Stimulated activated naive CD4-positive, alpha-beta T cell treated with Interleukin-2 at 50 U/mL for 16 hours (primary cell): ENCODE results near the gene DDX28.

Experiments used
- DNase-seq: peaks from one replicate; lab custom pipeline; 2025; lab: John Stamatoyannopoulos, UW

The DDX28 gene, protein sequence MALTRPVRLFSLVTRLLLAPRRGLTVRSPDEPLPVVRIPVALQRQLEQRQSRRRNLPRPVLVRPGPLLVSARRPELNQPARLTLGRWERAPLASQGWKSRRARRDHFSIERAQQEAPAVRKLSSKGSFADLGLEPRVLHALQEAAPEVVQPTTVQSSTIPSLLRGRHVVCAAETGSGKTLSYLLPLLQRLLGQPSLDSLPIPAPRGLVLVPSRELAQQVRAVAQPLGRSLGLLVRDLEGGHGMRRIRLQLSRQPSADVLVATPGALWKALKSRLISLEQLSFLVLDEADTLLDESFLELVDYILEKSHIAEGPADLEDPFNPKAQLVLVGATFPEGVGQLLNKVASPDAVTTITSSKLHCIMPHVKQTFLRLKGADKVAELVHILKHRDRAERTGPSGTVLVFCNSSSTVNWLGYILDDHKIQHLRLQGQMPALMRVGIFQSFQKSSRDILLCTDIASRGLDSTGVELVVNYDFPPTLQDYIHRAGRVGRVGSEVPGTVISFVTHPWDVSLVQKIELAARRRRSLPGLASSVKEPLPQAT

DNA sequence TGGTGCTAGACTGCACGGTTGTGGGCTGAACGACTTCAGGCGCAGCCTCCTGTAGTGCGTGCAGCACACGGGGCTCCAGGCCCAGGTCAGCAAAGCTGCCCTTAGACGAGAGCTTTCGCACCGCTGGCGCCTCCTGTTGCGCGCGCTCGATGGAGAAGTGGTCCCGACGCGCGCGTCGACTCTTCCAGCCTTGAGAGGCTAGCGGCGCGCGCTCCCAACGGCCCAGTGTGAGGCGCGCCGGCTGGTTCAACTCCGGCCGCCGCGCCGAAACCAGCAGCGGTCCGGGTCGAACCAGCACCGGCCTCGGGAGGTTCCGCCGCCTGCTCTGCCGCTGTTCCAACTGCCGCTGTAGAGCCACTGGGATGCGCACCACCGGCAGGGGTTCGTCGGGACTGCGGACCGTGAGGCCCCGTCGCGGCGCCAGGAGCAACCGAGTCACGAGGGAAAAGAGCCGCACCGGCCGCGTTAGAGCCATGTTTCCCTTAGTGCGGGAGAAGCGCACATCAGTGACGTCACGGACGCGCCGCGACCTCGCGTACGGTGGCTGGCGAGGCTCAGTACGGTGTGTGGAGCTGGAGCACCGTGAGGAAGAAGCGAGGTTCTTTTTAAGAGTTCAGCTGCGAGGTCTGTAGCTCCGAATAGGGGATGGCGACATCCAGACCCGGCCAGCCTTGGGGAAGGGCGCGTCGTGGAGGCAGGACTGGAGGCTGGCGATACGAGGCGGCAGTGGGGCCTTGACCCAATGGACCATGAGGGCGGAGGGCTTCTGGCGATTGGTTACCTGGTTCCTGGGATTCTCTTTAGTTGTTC, at the start of gene DDX28, which contains the start of gene DUS2:
Gene DDX28 (minus strand): TSS at position 505 of the 810 bp plus-strand sequence. CDS start 30 bp downstream, at position 475.
Gene DUS2 (plus strand): TSS at position 557 of the 810 bp plus-strand sequence. CDS start 14,740 bp downstream, outside the sequence.
- DNase-seq: peak; percentile 87

DNA sequence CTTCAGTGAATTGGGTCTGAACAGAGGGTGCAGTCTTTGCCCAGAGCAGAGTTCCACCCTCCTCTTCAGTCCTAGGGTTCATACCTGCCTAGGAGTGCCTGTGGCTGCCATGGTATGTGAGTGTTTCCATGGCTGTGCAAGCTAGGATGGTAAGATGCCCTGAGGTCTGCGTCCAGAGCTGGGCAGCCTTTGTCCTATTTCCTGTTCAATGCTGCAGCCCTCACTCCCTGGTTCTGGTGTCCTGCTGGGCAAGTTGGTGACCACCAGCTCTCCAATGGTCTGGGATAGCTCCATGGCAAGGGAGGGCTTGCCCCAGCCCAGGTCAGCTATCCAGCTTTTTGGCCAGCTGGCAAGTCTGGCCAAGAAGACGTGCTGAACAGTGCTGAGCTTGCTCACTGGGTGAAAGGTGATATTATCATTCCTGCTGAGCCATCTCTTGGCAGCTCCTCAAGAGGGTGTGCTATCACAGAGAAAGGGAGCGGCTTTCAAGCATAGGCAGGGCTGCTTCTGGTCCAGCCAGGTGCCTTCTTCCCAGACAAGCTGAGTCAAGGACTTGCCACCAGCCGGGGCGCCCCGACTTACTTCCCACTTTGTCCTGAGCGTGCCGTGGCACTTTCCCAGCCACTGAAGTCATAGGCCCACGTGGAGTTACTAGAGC, 49.1 kb upstream of the DDX28 start:
- no peak for DNase-seq

DNA sequence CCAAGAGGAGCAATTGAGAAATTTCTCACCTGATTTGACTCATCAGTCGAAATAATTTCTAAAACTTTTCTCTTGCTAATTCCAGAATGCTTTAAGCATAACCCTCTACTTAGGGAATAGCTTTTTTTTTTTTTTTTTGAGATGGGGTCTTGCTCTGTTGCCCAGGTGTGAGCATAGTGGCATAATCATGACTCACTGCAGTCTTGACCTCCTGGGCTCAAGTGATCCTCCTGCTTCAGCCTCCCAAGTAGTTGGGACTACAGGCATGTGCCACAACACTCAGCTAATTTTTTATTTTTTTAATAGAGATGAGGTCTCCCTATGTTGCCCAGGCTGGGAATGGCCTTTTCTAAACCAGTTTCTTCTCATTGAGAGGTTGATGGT, 48.5 kb upstream of the DDX28 start:
- DNase-seq: no peak

DNA sequence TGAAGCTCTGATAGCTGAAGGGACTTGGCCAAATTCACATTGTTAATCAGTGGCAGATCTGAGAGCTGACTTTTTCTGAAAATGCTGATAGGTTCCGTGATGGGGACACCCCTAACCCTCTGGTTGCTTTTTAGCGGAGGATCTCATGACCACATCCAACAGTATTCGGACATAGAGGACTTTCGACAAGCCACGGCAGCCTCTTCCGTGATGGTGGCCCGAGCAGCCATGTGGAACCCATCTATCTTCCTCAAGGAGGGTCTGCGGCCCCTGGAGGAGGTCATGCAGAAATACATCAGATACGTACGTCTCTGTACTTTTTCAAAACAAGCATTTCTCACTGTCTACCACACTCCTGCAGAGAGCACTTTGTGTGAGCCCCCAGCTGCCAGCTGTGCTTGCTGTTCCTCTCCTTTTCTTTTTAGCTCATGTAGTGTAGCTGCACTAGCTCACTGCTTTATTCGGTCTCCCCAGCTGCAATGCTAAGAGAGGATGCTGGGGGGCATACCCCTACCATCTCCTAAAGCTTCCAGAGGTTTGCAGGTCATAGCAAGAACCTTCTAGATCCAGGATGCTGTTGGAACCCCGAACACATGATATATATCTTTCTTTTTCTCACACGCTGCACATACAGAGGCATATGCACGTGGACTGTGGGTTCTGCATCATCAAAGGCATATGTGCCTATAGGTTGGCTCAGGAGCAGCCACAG, 47.9 kb upstream of the DDX28 start:
- DNase-seq: no peak

DNA sequence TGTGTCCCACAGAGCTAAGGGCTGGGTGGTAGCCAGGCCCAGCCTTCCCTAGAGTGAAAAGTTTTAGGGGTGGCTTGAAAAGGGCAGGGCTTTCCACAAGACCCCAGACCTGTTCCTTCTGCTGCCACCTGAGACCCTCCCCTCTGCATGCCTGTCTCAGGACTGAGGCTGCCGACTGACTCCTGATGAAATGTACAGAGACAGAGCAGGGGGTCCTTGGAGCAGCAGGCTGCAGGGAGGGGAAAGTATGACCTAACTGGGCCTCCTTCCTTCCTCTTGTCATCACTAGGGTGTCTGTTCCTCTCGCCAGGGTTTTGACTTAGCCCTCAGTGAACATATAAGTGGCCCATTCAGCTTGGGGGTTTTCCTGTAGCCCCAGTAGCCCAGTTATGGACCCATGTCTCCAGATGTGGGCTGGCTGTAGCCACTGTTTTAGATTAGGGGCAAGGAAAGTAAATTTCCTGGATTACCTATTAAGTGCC, 47.3 kb upstream of the DDX28 start:
- DNase-seq: no peak

DNA sequence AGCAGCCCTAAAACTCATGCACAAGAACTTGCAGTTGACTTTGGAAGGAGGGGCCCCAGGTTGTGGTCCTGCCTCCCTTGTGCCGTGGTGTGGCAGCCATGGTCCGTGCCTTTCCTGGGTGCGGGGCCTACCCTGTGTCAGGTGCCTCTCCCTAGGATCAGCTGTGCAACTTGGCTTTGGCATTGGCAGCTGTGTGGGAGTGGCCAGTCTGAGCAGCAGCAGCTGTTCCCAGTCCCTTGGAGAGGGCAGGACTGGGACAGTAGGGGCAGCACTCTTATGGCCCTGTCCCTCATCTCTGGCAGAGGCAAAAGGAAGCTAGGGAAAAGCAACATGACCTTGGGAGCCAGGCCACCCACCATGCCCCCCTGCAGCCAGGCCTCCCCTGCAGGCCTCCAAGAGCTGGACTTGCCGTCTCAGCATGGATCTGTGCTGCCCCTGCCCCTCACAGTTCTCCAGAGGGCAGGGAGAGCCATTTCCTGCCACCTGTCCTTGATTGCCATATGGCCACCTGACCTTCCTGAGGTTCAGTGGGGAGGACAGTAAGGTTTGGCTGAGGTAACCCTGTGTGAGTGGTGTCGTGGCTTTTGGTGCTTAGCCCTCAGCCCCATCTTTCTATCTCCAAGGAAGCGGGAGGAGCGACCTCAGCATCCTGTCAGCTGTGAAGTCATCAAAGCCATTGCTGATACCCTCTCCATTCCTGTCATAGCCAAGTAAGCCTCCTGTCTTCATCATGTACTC, 46.6 kb upstream of the DDX28 start:
- DNase-seq: peak; percentile 13

GRCh38 chr16:68068926-68069325, 45.9 kb upstream of the DDX28 start:
- DNase-seq: no peak

DNA sequence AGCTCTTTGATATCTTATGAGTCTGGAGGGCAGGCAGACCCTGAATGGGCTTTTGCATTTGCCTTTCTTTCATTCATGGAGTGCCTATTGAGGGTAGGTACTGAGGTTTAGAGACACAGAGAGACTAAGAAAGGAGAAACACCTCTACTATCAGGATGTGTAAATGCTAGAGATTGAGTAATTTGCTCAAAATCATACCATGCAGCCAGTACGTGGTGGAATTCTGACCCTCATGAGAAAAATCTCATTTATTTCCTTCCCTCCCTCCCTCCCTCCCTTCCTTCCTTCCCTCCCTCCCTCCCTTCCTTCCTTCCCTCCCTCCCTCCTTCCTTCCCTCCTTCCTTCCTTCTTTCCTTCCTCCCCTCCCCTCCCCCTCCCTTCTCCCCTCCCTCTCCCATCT, 43.7 kb upstream of the DDX28 start:
- no peak for DNase-seq

DNA sequence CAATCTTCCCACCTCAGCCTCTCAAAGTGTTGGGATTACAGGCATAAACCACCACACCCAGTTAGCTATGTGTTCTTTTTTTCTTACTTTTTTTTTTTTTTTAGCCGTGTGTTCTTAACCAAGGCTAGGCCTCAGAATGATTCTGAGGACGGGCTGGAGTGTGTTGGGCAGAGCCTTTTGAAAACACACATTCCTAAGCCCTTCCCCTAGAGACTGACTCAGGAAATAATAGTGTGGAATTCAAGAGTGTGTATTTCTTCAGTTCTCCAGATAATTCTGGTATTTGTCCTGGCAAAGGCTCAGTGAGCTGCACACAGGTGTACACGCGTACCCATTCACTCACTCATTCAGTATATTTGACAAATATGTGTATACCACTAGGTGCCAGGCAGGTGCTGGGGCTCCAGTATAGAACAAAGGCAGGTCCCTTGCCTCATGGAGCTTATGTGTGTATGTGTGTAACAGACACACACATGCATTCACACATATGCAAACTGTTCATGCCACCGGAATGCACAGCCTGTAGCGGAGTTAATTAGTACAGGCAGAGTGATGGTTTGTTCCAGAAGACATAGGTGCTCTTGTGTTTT, 42.8 kb upstream of the DDX28 start:
- no peak for DNase-seq

GRCh38 chr16:68064791-68065365, 41.8 kb upstream of the DDX28 start:
- peak; percentile 58 for DNase-seq

DNA sequence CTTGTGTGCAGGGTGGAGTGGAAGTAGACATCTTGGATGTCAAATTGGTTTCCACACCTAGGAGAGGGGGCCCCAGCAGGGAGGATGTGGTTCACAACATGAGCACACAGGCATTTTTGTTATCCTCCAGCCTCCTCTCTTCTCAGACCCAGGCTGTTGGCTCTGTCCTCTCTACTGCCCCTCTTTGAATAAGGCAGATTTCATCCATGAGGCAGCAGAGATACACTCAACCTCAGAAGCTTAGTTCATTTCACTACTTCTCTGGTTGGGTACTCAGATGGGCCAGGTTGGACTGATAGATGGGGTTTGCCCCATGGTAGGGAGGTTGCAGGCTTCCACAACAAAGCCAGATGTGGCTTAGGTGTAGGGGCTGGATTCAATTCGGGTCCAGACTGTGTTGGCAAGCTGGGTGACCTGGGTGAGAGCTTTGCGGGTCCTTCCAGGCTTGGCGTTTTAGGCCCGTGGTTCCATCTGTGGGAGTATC, 39.9 kb upstream of the DDX28 start:
- peak; percentile 12 for DNase-seq

DNA sequence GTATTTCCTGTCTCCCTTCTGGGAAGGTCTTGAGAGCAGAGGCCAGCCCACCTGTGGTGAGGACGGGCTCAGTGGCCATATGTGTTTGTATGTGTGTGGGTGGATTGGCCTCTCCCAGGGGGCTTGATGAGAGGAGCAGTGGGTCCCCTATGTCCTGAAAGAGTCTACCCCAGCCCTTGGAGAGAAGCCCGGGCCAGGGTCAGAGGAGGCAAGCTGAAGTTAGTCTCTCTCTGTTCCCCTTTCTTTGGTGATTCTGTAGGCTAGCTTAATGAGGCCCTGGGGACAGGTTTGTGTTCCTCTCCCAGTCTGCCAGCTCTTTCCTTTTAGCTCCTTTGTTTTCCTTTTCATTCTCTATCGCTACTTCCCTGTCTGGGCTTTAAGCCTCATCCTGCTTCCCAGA, 38.4 kb upstream of the DDX28 start:
- no peak for DNase-seq

DNA sequence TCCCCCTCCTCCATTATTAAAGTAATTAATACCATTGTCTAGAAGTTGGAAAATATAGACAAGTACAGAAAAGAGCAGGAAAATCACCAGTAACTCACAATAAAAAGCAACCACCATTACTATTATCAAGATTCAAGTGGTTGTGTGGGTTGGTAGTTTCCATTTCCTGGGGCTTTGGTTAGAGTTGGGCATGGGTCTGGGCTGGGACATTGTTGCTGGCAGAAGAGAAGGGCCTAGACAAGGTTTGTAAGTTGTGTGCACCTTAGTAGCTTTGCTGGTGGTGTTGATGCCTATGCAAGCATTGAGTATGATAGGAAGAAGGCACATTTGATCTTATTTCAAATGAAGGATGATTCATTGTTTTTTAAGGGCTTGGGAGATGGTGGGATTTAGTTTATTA, 36.8 kb upstream of the DDX28 start:
- no peak for DNase-seq

DNA sequence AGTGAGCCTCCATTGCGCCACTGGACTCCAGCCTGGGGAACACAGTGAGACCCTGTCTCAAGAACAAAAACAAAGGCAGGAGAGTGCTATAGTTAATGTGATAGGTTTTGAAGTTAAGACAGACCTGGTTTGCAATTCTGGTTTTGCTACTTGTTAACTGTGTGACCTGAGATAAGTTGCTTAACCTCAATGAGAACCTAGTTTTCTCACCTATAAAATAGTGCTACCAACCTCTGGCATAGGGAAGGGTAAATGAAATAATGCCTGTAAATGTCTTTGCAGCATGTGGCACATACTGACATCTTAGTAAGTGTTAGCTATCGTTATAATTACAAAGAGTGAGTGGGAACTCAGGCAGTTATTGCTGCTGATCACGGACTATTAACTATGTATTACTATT, 32.4 kb upstream of the DDX28 start:
- no peak for DNase-seq

DNA sequence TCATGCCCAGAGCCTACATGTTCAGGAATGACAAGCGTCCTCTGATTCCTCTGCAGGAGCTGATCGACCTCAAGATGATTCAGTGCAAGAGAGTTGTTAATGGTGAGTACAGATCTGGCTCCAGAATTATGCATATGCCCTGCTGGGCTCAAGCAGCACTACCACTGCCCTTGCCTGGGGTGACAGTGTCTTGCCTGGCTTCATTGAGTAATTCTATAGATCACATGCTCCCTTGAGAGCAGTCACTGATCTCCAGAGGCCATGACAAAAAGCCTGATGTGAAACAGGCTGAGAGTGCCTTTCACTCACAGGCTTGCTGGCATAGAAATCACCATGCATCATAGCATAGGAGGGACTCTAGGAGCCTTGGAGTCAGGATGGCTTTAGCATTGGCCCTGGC, 26.4 kb upstream of the DDX28 start:
- no peak for DNase-seq

DNA sequence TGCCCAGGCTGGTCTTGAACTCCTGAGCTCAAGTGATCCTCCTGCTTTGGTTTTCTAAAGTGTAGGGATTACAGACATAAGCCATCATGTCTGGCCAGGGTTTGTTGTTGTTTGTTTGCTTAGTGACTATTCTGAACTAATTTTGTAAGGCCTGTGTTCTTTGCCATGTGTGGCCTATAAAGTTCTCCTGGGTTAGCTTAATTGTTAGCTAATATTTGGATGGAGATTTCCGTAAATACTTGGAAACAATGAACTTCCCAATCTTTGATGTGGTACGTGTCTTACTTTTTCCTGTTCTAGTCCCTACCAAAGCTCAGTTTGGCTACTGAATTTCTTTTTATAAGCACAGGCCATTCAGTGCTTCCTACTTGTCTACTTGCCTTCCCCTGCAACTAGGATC, 25.0 kb upstream of the DDX28 start:
- no peak for DNase-seq

- DNase-seq: no peak
These were observed 23.1 kb upstream of the DDX28 start for GRCh38 chr16:68046106-68046505.

DNA sequence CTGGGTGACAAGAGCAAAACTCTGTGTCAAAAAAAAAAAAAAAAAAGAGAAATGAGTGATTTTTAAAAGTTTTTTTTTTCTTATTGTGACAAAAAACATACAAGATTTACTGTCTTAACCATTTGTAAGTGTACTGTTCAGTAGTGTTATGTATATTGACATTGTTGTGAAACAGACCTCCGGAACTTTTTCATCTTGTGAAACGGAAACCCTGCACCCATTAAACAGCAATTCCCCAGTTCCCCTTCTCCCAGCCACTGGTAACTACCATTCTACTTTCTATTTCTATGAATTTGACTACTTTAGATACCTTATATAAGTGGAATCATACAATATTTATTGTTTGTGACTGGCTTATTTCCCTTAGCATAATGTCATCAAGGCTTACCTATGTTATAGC, 18.8 kb upstream of the DDX28 start:
- DNase-seq: no peak

GRCh38 chr16:68040506-68041288, 17.7 kb upstream of the DDX28 start:
- DNase-seq: peak; percentile 84
